Fibroblast of the conjunctiva (primary cell): ENCODE data around the gene LRRC42.
"Not testable (repeated sequence)": the region's sequence is repeated elsewhere in the genome, so short reads cannot be mapped to it uniquely, and the experiment has no call there.

Source experiments
- DNase-seq: peaks from one replicate; pipeline ENCODE4 v3.0.0-alpha.2; 2010; ENCODE audit warnings: low read depth

LRRC42 gene

GRCh38 chr1:53967409-53968124 lies 21.4 kb downstream of the LRRC42 start:
- DNase-seq: no peak

DNA sequence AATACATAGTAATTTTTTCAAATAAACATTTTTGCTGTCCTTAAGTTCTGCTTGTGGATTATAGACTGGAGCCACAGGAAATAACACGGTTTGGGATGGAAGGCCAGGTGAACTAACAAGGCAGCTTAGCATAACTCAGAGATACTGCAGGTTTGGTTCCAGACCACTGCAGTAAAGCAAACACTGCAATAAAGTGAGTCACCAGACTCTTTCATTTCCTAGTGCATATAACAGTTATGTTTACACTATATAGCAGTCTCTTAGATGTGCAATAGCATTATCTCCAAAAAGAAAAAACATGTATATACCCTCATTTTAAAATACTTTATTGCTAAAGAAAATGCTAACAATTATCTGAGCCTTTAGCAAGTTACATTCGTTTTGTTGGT lies 22.0 kb downstream of the LRRC42 start:
- DNase-seq: no peak

DNA sequence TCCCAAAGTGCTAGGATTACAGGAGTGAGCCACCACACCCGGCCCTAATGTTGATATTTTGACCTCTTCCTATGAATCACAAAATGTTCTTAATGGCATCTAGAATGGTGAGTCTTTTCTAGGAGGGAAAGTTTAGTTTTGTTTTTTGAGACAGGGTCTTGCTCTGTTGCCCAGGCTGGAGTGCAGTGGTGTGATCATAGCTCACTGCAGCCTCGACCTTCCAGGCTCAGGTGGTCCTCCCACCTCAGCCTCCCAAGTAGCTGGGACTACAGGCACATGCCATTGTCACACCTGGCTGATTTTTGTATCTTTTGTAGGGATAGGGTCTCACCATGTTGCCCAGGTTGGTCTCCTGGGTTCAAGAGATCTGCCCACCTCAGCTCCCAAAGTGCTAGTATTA lies 23.2 kb downstream of the LRRC42 start:
- DNase-seq: not testable (repeated sequence)

DNA sequence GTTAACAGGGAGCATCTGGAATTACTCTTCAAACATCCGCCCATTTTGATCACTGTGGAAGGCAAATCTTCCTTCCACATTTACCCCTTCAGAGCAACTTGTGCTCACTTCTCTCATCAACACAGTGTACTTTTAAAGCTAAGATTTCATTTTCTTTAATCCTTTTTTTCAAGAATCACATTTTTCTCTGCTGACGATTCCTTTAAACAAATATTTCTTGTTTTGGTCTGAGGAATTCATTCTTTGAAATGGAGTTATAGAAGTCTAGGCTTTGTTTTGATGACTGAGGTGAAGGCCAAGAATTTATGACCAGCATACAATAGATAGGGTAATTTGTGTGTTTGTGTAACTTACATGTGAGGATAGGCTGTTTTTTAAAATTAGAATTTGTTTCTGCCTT lies 25.6 kb downstream of the LRRC42 start:
- DNase-seq: no peak

GRCh38 chr1:53975861-53976260 lies 29.7 kb downstream of the LRRC42 start:
- DNase-seq: no peak

DNA sequence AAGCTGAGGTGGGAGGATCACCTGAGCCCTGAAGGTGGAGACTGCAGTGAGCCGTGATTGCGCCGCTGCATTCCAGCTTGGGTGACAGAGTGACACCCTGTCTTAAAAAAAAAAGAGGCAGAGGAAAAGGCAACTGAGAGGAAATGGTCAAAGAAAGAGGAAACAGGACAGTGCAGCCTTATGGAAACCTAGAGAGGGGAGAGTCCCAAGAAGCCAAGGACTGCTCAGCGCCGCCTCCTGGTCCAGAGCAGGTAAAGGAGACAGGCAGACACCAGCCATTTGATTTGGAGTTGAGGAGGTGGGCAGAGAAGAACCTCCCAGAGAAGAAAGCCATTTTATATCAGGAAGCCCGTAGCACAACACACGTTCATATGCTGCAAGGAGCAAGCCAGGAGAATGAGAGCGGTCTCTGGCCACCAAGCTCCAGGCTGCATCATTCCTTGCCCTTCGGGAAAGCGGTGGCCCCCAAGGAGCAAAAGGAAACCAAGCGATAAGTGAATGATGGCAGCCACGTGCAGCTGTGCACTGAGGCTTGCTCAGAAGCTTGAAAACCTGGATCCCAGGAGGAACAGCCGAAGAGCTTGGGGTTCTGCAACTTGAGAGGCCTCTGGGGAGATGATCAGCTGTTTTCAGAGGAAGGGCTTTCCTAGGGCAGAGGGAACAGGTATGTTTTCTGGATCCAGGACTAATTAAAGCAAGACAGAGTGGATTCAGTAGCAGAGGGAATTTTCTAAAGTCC lies 33.7 kb downstream of the LRRC42 start:
- no peak for DNase-seq

DNA sequence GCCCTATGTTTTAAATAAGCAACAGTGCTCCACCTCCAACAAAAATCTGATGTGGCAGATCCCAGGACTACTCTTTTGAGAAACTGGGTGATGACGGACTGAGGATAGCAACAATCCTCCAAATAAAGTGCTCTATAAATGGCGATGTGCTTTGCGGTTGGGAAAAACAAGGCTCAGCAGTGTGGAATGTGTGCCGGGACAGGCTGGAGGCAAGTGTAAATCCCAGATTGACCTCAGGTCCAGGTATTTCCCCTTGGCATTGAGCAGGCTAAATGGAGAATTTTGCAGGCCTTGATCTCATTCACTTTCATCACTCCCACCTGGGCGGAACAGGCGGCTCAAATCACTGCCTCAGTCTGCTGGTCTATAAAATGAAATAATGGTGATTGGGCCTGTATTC lies 35.1 kb downstream of the LRRC42 start:
- no peak for DNase-seq

DNA sequence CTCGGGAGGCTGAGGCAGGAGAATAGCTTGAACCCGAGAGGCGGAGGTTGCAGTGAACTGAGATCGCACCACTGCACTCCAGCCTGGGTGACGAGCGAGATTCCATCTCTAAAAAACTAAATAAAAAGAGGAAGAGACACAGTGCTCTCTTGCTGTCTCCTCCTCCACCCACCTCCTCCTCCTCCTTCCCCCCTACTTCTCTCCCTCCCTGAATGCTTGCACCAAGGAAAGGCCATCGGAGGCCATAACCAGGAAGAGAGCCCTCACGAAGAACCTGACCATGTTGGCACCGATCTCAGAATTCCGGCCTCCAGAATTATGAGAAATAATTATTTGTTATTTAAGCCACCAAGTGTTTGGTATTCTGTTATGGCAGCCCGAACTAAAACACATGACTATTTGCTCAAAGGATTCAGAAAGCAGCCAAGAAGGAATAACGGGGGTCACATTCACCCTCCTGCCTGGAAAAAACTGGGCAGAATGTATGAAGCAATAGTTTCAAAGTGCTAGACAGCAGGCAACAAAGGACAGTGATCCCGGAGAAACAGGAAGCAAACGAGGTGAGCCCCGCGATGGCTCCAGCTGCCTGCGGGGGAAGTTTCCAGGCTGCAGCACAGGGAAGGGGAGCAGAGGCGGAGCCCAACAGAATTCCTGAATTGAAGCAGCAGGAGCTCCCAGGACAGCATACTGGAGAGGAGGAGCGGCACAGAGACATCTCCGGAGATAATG lies 36.0 kb downstream of the LRRC42 start:
- no peak for DNase-seq

GRCh38 chr1:53982763-53983104 lies 36.6 kb downstream of the LRRC42 start:
- no peak for DNase-seq

DNA sequence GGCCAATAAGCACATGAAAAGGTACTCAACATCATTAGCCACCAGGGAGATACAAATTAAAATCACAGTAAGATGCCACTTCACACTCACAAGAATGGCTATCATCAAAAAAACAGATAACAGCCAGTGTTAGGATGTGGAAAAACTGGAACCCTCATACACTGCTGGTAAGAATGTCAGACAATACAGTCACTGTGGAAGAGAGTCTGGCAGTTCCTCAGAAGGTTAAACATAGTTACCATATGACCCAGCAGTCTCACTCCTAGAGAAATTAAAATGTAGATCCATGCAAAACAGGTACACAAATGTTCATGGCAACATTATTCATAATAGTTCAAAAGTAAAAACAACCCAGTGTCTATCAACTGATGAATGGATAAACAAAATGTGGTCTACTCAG lies 38.6 kb downstream of the LRRC42 start:
- no peak for DNase-seq

DNA sequence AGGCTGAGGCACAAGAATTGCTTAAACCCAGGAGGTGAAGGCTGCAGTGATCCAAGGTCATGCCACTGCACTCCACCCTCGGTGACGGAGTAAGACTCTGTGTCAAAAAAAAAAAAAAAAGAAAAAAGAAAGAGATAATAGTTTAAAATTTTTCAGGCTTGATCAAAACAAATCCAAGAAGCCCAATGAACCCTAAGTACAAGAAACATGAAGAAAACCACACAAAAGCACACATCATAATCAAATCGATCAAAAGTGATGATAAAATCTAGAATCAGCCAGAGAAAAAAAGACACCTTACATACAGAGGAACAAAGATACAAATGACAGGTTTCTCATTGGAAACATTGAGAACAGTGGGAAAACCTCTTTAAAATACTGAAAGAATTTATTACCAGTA lies 40.3 kb downstream of the LRRC42 start:
- no peak for DNase-seq

- DNase-seq: no peak
Observed at GRCh38 chr1:53987880-53988279, 41.7 kb downstream of the LRRC42 start.

- DNase-seq: no peak
Observed at GRCh38 chr1:53992085-53992874, 46.1 kb downstream of the LRRC42 start.

GRCh38 chr1:53994516-53994915 lies 48.4 kb downstream of the LRRC42 start:
- DNase-seq: not testable (repeated sequence)

GRCh38 chr1:53995683-53996082 lies 49.5 kb downstream of the LRRC42 start:
- DNase-seq: no peak

- no peak for DNase-seq
Observed at GRCh38 chr1:53998223-53998622, 52.1 kb downstream of the LRRC42 start.

GRCh38 chr1:53999920-54000319 lies 53.8 kb downstream of the LRRC42 start:
- DNase-seq: no peak

DNA sequence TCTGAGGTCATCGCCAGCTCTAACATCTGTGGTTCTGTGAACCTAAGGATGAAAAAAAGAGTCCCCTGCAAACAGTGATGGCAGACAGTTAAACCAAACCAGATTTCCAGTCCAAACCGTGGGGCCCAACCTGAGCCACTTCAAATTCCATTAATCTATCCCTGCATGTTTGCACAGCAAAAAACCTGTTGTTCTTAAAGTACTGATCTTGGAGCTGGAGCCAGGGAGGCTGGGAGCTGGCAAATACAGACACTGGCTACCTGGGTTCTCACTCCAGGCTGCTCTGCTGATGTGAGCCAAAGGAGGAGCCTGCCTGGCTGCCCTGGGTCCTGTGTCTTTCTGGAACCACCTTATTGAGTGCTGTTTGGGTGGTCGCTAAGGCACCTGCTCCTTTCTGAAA lies 55.4 kb downstream of the LRRC42 start:
- no peak for DNase-seq

- no peak for DNase-seq
Observed at GRCh38 chr1:54002544-54003248, 56.5 kb downstream of the LRRC42 start.

GRCh38 chr1:54003249-54003646 lies 57.1 kb downstream of the LRRC42 start:
- no peak for DNase-seq

DNA sequence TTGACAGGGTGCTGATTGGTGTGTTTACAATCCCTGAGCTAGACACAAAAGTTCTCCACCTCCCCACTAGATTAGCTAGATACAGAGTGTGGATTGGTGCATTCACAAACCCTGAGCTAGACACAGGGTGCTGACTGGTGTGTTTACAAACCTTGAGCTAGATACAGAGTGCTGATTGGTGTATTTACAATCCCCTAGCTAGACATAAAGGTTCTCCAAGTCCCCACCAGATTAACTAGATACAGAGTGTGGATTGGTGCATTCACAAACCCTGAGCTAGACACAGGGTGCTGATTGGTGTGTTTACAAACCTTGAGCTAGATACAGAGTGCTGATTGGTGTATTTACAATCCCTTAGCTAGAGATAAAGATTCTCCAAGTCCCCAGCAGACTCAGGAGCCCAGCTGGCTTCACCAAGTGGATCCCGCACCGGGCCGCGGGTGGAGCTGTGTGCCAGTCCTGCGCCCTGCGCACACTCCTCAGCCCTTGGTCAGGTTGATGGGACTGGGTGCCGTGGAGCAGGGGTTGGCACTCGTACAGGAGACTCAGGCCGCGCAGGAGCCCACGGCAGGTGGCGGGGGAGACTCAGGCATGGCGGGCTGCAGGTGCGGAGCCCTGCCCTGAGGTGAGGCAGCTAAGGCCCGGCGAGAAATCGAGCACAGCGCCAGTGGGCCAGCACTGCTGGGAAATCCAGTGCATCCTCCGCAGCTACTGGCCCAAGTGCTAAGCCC lies 57.8 kb downstream of the LRRC42 start:
- not testable (repeated sequence) for DNase-seq
